CD14-positive monocyte (primary cell): Measurements from ENCODE around the gene CEP68. TPM values are rescaled to one million over a fixed set of nuclear protein-coding genes. Genes with fewer than 3 reads are reported as not detected.
A peak's percentile ranks its signal among the peaks of the same experiment; 100 is the strongest.

Source experiments
- DNase-seq, 3 donors: peaks; one replicate each; pipeline ENCODE4 v3.0.0-alpha.2; 2011 to 2022
- H2AFZ ChIP-seq: 2 replicates; pipeline ENCODE4 v1.6.0; 2012; ENCODE audit warnings: mild to moderate bottlenecking, low read depth, low read length, inconsistent platforms; ENCODE audit not compliant: insufficient read depth, poor library complexity, severe bottlenecking
- H3K27ac ChIP-seq, 2 donors: 1 replicate in 1 of 2; 2 replicates in 1 of 2; pipeline ENCODE4 v1.5.1; 2012 to 2013; ENCODE audit warnings: low read length in 2 of 2, control low read depth in 1 of 2, inconsistent platforms in 1 of 2, low read depth in 1 of 2, mild to moderate bottlenecking in 1 of 2
- H3K27me3 ChIP-seq, 2 donors: one replicate each; pipeline versions ENCODE4 v1.6.0 to v1.6.1; 2011 to 2013; ENCODE audit warnings: low read length in 2 of 2; ENCODE audit not compliant: control insufficient read depth in 2 of 2, insufficient read depth in 2 of 2
- H3K36me3 ChIP-seq, 2 donors: replicated peaks in 1 of 2; 1 replicate in 1 of 2; 2 replicates in 1 of 2; pipeline versions ENCODE4 v1.5.1 to v1.6.1; 2012 to 2013; ENCODE audit warnings: low read length in 2 of 2, control low read depth in 1 of 2, inconsistent platforms in 1 of 2, mild to moderate bottlenecking in 1 of 2; ENCODE audit not compliant: insufficient read depth in 2 of 2, control insufficient read depth in 1 of 2
- H3K4me1 ChIP-seq, 2 donors: 1 replicate in 1 of 2; 2 replicates in 1 of 2; pipeline versions ENCODE4 v1.5.1 to v1.6.1; 2012 to 2013; ENCODE audit warnings: low read length in 2 of 2, control low read depth in 1 of 2, inconsistent platforms in 1 of 2, mild to moderate bottlenecking in 1 of 2, moderate library complexity in 1 of 2; ENCODE audit not compliant: insufficient read depth in 2 of 2, control insufficient read depth in 1 of 2
- H3K4me2 ChIP-seq: replicated peaks from 2 replicates; pipeline ENCODE3; 2012; ENCODE audit warnings: low read length, moderate library complexity, mild to moderate bottlenecking; ENCODE audit not compliant: poor library complexity, severe bottlenecking; ENCODE audit errors: extremely low read depth
- H3K4me3 ChIP-seq, 3 experiments: fragments of 200-600 bp in 1 of 3; sonication (generic) in 1 of 3; replicated peaks in 1 of 3; 1 replicate in 2 of 3; 2 replicates in 1 of 3; pipeline ENCODE4 v1.5.1; 2011 to 2013; ENCODE audit warnings: low read length in 3 of 3, mild to moderate bottlenecking in 3 of 3, control low read depth in 2 of 3, low read depth in 2 of 3, inconsistent platforms in 1 of 3, moderate library complexity in 1 of 3
- H3K79me2 ChIP-seq: 2 replicates; pipeline ENCODE4 v1.6.0; 2012; ENCODE audit warnings: mild to moderate bottlenecking, control low read depth, inconsistent platforms, low read length, moderate library complexity; ENCODE audit not compliant: insufficient read depth
- H3K9ac ChIP-seq: 2 replicates; pipeline ENCODE4 v1.6.0; 2017; ENCODE audit warnings: low read length, mild to moderate bottlenecking; ENCODE audit not compliant: insufficient read depth, poor library complexity, severe bottlenecking
- H3K9me3 ChIP-seq, 2 donors: replicated peaks in 1 of 2; 1 replicate in 1 of 2; 2 replicates in 1 of 2; pipeline versions ENCODE4 v1.5.1 to v1.6.1; 2012 to 2013; ENCODE audit warnings: low read length in 2 of 2, control low read depth in 1 of 2; ENCODE audit not compliant: control insufficient read depth in 1 of 2, insufficient read depth in 1 of 2
- H4K20me1 ChIP-seq: 2 replicates; pipeline ENCODE4 v1.6.0; 2012; ENCODE audit warnings: mild to moderate bottlenecking, low read length, control low read depth, moderate library complexity; ENCODE audit not compliant: insufficient read depth
- H3K27ac Mint-ChIP-seq, 7 donors: one replicate each; pipeline ENCODE4 v1.8.0; 2020; ENCODE audit warnings: mild to moderate bottlenecking in 7 of 7, mixed read lengths in 7 of 7, moderate library complexity in 6 of 7, inconsistent platforms in 2 of 7
- H3K27me3 Mint-ChIP-seq, 3 donors: one replicate each; pipeline ENCODE4 v1.8.0; 2021 to 2022; ENCODE audit warnings: low read depth in 3 of 3, mild to moderate bottlenecking in 3 of 3, mixed read lengths in 3 of 3, moderate library complexity in 3 of 3, inconsistent platforms in 1 of 3
- H3K36me3 Mint-ChIP-seq, 2 donors: one replicate each; pipeline ENCODE4 v1.8.0; 2020; ENCODE audit warnings: mixed read lengths in 2 of 2, inconsistent platforms in 1 of 2, mild to moderate bottlenecking in 1 of 2
- H3K4me1 Mint-ChIP-seq: one replicate; pipeline ENCODE4 v1.8.0; 2020; ENCODE audit warnings: mild to moderate bottlenecking, mixed read lengths
- H3K4me3 Mint-ChIP-seq, 2 donors: one replicate each; pipeline ENCODE4 v1.8.0; 2020; ENCODE audit warnings: mild to moderate bottlenecking in 2 of 2, mixed read lengths in 2 of 2, moderate library complexity in 1 of 2
- H3K9me3 Mint-ChIP-seq, 7 donors: one replicate each; pipeline ENCODE4 v1.8.0; 2020 to 2022; ENCODE audit warnings: mixed read lengths in 7 of 7, mild to moderate bottlenecking in 6 of 7, moderate library complexity in 6 of 7, inconsistent platforms in 2 of 7
- WGBS: methylation state at CpG from one replicate; pipeline ENCODE4 v1.1.5; 2013; ENCODE audit warnings: missing lambda C conversion rate; ENCODE audit not compliant: insufficient coverage; 5-methylcytosine and 5-hydroxymethylcytosine counted together
- intact Hi-C, 2 donors: fragments of 100-400 bp; cut with micrococcal nuclease; formaldehyde crosslinking; loops; one replicate each; pipeline versions ENCODE4 v1.15.0 to v1.15.1; 2023
- polyA plus RNA-seq, 3 donors: library from polyadenylated mRNA; depleted of rRNA in 1 of 3; unstranded in 2 of 3; stranded (reverse) in 1 of 3; fragments of 300-500 nt in 2 of 3; fragments of >200 nt in 1 of 3; fragmentation: Illumina TruSeq in 2 of 3; gene quantifications; 1 replicate in 2 of 3; 2 replicates in 1 of 3; pipeline ENCODE4 v1.2.3, GENCODE V29; 2012 to 2021
- TF ChIP-seq, protein P1 (sequence below): fragments of 200-600 bp; IDR thresholded peaks from one replicate; pipeline ENCODE4 v1.8.0; 2022; ENCODE audit warnings: antibody characterized with exemption, mild to moderate bottlenecking

The CEP68 gene
- polyA plus RNA-seq, 3 donors, result 2.5 to 6.5 (median 2.8) TPM

DNA sequence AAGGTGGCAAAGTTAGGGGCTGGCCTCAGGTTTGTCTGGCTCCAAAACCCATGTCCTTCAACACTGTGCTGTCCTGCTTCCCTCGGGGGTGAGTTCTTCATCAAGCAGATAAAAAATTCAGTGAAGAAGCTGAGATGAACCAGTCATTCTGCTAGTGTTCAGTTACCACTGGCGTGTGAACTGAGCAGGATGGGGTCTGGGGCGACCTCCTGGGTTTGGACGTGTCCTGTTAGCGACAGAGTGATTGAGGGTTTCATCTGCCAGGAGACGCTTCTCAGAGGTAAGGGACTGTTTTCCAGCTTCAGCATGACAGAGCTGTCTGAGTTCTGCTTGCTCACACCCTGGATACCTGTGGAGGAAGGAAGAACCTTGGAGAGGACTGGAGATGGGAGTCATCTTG is 14.6 kb downstream of the CEP68 start:
- Histone ChIP-seq H3K4me2 (no peak overlapping the region), H3K4me3 (no peak overlapping the region), H3K79me2 (peaks cover 18% of the 10 kb centered on the region), H3K9ac (no peak overlapping the region), H3K9me3 (no peaks in the 10 kb centered on the region), H4K20me1 (peaks cover 60% of the 10 kb centered on the region), H3K27me3 (no peaks in the 10 kb centered on the region), H3K36me3 (peaks cover 22 to 58% of the 10 kb centered on the region in 2 donors), H3K27ac (peak overlapping the region in 1 of 2 donors; percentile 67), H3K4me1 (peaks cover 18 to 21% of the 10 kb centered on the region in 2 donors), H2AFZ (no peak overlapping the region)
- Mint-ChIP-seq H3K9me3 (peaks cover 0 to 1% (median 0%) of the 10 kb centered on the region in 7 donors), H3K4me3 (no peak overlapping the region), H3K27ac (peak overlapping the region in 4 of 7 donors; percentile 50 to 85 (median 60)), H3K27me3 (no peaks in the 10 kb centered on the region), H3K4me1 (peaks cover 33% of the 10 kb centered on the region), H3K36me3 (peaks cover 25 to 36% of the 10 kb centered on the region in 2 donors)
- WGBS, result 93% methylated on average over 6 of the region's 6 CpGs
- DNase-seq, result no peak
- intact Hi-C loops, result loop anchor here in 1 of 2 donors (5.0 kb wide), 1 partner anchor 36 kb away; no protein-coding TSS in a partner anchor
- TF ChIP-seq, protein P1, sequence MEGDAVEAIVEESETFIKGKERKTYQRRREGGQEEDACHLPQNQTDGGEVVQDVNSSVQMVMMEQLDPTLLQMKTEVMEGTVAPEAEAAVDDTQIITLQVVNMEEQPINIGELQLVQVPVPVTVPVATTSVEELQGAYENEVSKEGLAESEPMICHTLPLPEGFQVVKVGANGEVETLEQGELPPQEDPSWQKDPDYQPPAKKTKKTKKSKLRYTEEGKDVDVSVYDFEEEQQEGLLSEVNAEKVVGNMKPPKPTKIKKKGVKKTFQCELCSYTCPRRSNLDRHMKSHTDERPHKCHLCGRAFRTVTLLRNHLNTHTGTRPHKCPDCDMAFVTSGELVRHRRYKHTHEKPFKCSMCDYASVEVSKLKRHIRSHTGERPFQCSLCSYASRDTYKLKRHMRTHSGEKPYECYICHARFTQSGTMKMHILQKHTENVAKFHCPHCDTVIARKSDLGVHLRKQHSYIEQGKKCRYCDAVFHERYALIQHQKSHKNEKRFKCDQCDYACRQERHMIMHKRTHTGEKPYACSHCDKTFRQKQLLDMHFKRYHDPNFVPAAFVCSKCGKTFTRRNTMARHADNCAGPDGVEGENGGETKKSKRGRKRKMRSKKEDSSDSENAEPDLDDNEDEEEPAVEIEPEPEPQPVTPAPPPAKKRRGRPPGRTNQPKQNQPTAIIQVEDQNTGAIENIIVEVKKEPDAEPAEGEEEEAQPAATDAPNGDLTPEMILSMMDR, result no peak

DNA sequence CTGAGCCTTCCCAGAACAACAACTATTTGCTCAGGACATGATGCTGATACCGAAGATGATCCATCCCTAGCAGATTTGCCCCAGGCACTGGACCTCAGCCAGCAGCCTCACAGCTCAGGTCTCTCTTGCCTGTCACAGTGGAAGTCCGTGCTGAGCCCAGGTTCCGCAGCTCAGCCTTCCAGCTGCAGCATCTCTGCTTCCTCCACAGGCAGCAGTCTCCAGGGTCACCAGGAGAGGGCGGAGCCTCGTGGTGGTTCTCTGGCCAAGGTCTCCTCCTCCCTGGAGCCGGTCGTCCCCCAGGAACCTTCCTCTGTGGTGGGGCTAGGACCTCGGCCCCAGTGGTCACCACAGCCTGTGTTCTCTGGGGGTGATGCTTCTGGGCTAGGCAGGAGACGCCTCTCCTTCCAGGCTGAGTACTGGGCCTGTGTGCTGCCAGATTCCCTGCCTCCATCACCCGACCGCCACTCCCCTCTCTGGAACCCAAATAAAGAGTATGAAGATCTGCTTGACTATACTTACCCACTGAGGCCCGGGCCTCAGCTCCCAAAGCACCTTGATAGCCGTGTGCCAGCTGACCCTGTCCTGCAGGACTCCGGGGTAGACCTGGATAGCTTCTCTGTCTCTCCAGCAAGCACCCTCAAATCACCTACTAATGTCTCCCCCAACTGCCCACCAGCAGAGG is 15.4 kb downstream of the CEP68 start:
- H3K36me3 Mint-ChIP-seq, result peaks cover 25 to 36% of the 10 kb centered on the region in 2 donors
- H3K4me1 Mint-ChIP-seq, result peaks cover 34% of the 10 kb centered on the region
- no peak overlapping the region for H3K4me3 Mint-ChIP-seq
- TF ChIP-seq, protein P1, result peak; percentile 26
- peaks cover 67% of the 10 kb centered on the region for H4K20me1 ChIP-seq
- H3K4me2 ChIP-seq, result no peak overlapping the region
- 92% methylated on average over 7 of the region's 14 CpGs for WGBS
- H3K27ac Mint-ChIP-seq, result peak overlapping the region in 4 of 7 donors; percentile 25 to 69 (median 54)
- H3K27me3 Mint-ChIP-seq, result no peaks in the 10 kb centered on the region
- peaks cover 22 to 66% of the 10 kb centered on the region in 2 donors for H3K36me3 ChIP-seq
- H3K27ac ChIP-seq, result peak overlapping the region in 1 of 2 donors; percentile 23
- H3K4me3 ChIP-seq, result no peak overlapping the region
- H3K9me3 Mint-ChIP-seq, result peaks cover 0 to 1% (median 0%) of the 10 kb centered on the region in 7 donors
- peaks cover 18% of the 10 kb centered on the region for H3K79me2 ChIP-seq
- H3K4me1 ChIP-seq, result peaks cover 15 to 16% of the 10 kb centered on the region in 2 donors
- DNase-seq, result no peak
- H3K27me3 ChIP-seq, result no peaks in the 10 kb centered on the region
- H3K9me3 ChIP-seq, result no peaks in the 10 kb centered on the region
- H3K9ac ChIP-seq, result no peak overlapping the region
- intact Hi-C loops, result loop anchor here in 1 of 2 donors (5.0 kb wide), 1 partner anchor 36 kb away; no protein-coding TSS in a partner anchor
- H2AFZ ChIP-seq, result no peak overlapping the region
